ENCODE data around the gene FUT7.

The FUT7 gene

DNA sequence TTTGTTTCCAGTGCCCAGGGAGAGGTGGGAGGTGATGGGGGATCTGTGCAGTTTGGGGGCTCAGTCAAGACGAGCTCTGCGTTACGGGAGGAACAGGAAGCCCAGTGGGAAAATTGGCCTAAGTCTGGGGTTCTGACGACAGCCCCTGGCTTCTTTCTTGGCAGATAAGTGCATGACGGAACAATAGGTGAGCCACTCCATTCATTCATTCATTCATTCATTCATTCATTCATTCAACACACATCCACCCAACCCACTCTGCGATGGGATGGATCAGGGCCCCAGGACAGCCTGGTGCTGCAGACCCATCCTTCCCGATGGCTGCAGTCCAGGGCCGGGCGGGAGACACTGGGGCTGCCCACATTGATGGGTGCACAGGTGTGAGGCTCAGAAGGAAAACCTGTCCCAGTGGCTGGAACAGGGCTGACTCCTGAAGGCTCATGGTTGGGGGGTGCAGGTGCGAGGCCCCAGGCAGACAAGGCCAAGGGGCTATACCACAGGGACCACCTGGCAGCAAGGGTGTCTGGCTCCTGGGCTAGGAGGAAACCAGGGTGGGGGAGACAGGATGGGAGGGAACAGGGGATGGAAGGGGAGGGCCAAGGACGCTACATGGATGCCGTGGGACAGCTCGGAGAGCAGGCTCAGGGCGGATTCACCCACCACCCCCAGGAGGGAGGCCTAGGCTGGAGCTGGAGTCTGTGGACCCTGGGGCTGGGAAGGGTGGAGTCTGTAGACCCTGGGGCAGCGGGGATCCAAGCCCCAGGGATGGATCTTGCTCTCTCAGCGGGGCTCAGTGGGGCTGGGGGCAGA is 51.0 kb downstream of the FUT7 start:
- DNase-seq: no peak

Measured in NCI-H1048 (cell line).